ENCODE measurements around the gene EMX1. TPM values are rescaled to one million over a fixed set of nuclear protein-coding genes. Genes with fewer than 3 reads are reported as not detected.

Gene EMX1
- total RNA-seq, 4 donors from 2014 or later = 0.26 TPM; not detected in 3

- DNase-seq (ENCODE audit: low spot score in 2 of 2) = no peak
- 92 to 93% methylated on average over 2 of the region's 2 CpGs for WGBS, 2 donors
- H3K4me3 ChIP-seq (ENCODE audit: low read depth, poor library complexity, severe bottlenecking) = no peak overlapping the region
- TF ChIP-seq, protein P1, sequence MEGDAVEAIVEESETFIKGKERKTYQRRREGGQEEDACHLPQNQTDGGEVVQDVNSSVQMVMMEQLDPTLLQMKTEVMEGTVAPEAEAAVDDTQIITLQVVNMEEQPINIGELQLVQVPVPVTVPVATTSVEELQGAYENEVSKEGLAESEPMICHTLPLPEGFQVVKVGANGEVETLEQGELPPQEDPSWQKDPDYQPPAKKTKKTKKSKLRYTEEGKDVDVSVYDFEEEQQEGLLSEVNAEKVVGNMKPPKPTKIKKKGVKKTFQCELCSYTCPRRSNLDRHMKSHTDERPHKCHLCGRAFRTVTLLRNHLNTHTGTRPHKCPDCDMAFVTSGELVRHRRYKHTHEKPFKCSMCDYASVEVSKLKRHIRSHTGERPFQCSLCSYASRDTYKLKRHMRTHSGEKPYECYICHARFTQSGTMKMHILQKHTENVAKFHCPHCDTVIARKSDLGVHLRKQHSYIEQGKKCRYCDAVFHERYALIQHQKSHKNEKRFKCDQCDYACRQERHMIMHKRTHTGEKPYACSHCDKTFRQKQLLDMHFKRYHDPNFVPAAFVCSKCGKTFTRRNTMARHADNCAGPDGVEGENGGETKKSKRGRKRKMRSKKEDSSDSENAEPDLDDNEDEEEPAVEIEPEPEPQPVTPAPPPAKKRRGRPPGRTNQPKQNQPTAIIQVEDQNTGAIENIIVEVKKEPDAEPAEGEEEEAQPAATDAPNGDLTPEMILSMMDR (IDR thresholded peaks at IDR 0.05) = no peak
- TF ChIP-seq POLR2A (IDR thresholded peaks at IDR 0.05) = no peak
- intact Hi-C loops (cut with DNase I; ENCODE audit: low total_unique reads) = no loop called here
These were observed 18.3 kb downstream of the EMX1 start for GRCh38 chr2:72935611-72935957.

GRCh38 chr2:72936660-72937355 is 19.5 kb downstream of the EMX1 start:
- intact Hi-C loops (cut with DNase I; ENCODE audit: low total_unique reads) = no loop called here
- no peak overlapping the region for H3K4me3 ChIP-seq (ENCODE audit: low read depth, poor library complexity, severe bottlenecking)
- 38 to 52% methylated on average over 16 to 19 of the region's 19 CpGs for WGBS, 2 donors
- TF ChIP-seq, protein P1 (IDR thresholded peaks at IDR 0.05) = no peak
- no peak for TF ChIP-seq POLR2A (IDR thresholded peaks at IDR 0.05)
- DNase-seq (ENCODE audit: low spot score in 2 of 2) = no peak

DNA sequence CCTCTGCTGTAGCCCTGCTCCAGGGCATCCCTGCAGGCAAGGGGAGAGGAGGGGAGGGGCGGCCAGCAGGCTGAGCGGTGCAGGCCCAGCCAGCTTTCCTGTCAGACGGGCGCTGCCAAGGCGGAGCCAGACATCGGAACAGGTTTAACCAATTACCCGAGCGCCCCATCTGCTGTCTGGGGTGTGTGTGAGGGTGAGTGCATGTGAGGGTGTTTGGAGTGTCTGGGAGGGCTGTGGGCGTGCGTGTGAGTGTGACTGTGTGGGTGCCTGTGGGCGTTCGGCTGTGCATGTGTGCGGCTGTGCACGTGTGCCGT is 20.0 kb downstream of the EMX1 start:
- no peak for TF ChIP-seq POLR2A (IDR thresholded peaks at IDR 0.05)
- TF ChIP-seq, protein P1 (IDR thresholded peaks at IDR 0.05) = no peak
- no peak overlapping the region for H3K4me3 ChIP-seq (ENCODE audit: low read depth, poor library complexity, severe bottlenecking)
- intact Hi-C loops (cut with DNase I; ENCODE audit: low total_unique reads) = no loop called here
- DNase-seq (ENCODE audit: low spot score in 2 of 2) = no peak
- WGBS, 2 donors = 40 to 54% methylated on average over 13 to 15 of the region's 15 CpGs

- no peak for DNase-seq (ENCODE audit: low spot score in 2 of 2)
- TF ChIP-seq, protein P1 (IDR thresholded peaks at IDR 0.05) = no peak
- TF ChIP-seq POLR2A (IDR thresholded peaks at IDR 0.05) = no peak
- 64 to 93% methylated on average over 5 of the region's 5 CpGs for WGBS, 2 donors
- intact Hi-C loops (cut with DNase I; ENCODE audit: low total_unique reads) = no loop called here
- H3K4me3 ChIP-seq (ENCODE audit: low read depth, poor library complexity, severe bottlenecking) = no peak overlapping the region
These were observed 21.1 kb downstream of the EMX1 start for GRCh38 chr2:72938455-72938854.

GRCh38 chr2:72940361-72940760 is 23.0 kb downstream of the EMX1 start:
- TF ChIP-seq, protein P1 (IDR thresholded peaks at IDR 0.05) = no peak
- no peak for TF ChIP-seq POLR2A (IDR thresholded peaks at IDR 0.05)
- intact Hi-C loops (cut with DNase I; ENCODE audit: low total_unique reads) = no loop called here
- H3K4me3 ChIP-seq (ENCODE audit: low read depth, poor library complexity, severe bottlenecking) = no peak overlapping the region
- 79 to 92% methylated on average over 6 of the region's 6 CpGs for WGBS, 2 donors
- no peak for DNase-seq (ENCODE audit: low spot score in 2 of 2)

- intact Hi-C loops (cut with DNase I; ENCODE audit: low total_unique reads) = no loop called here
- DNase-seq (ENCODE audit: low spot score in 2 of 2) = no peak
- WGBS, 2 donors = 75 to 81% methylated on average over 6 of the region's 6 CpGs
- TF ChIP-seq, protein P1 (IDR thresholded peaks at IDR 0.05) = no peak
- no peak for TF ChIP-seq POLR2A (IDR thresholded peaks at IDR 0.05)
- H3K4me3 ChIP-seq (ENCODE audit: low read depth, poor library complexity, severe bottlenecking) = no peak overlapping the region
These were observed 23.5 kb downstream of the EMX1 start for GRCh38 chr2:72940786-72941185.

Data from lower leg skin (tissue), 4 donors.